ENCODE measurements around the gene LEF1. TPM values are rescaled to one million over a fixed set of nuclear protein-coding genes. Genes with fewer than 3 reads are reported as not detected.

The LEF1 gene
- total RNA-seq: 100 to 1,000 TPM; 205 to 246 TPM

GRCh38 chr4:108168671-108169523, at the start of gene LEF1:
Gene LEF1, minus strand, starts transcription at chr4:108168932. Its CDS starts 1,165 bp downstream, at chr4:108167767.
- POLR2A ChIA-PET: interaction anchor here (0.6 to 2.5 kb wide), 10 partner anchors 10 to 186 kb away, joined by 3 to 20 read pairs (median 6); no protein-coding TSS in a partner anchor

GRCh38 chr4:108216510-108216909, 47.8 kb upstream of the LEF1 start:
- POLR2A ChIA-PET: no interaction called here
- ATAC-seq (no peak), DNase-seq (no peak)
- H3K36me3 Mint-ChIP-seq (ENCODE audit: low read depth): peaks cover 6% of the 10 kb centered on the region
- no peaks in the 10 kb centered on the region for H3K9me3 Mint-ChIP-seq (ENCODE audit: insufficient read depth)
- no peaks in the 10 kb centered on the region for H3K4me1 Mint-ChIP-seq (ENCODE audit: low read depth)
- H3K4me3 Mint-ChIP-seq: no peak overlapping the region
- CTCF ChIA-PET: no interaction called here
- H3K27ac Mint-ChIP-seq: no peak overlapping the region
- no peaks in the 10 kb centered on the region for H3K27me3 Mint-ChIP-seq (ENCODE audit: low read depth)

More at GRCh38 chr4:108168671-108169523, at the start of gene LEF1:
- ATAC-seq: peak; percentile 24
- H3K36me3 Mint-ChIP-seq (ENCODE audit: low read depth): peaks cover 29% of the 10 kb centered on the region
- H3K4me3 Mint-ChIP-seq: peak within 1 kb of the TSS; percentile 99
- peak within 1 kb of the TSS; percentile 96 for H3K27ac Mint-ChIP-seq
- H3K27me3 Mint-ChIP-seq (ENCODE audit: low read depth): peaks cover 21% of the 10 kb centered on the region
- DNase-seq: peak; percentile 81
- CTCF ChIA-PET: interaction anchor here (0.8 to 2.4 kb wide), 13 partner anchors 10 to 404 kb away, joined by 3 to 8 read pairs (median 4); no protein-coding TSS in a partner anchor
- no peaks in the 10 kb centered on the region for H3K9me3 Mint-ChIP-seq (ENCODE audit: insufficient read depth)
- peaks cover 35% of the 10 kb centered on the region for H3K4me1 Mint-ChIP-seq (ENCODE audit: low read depth)

DNA sequence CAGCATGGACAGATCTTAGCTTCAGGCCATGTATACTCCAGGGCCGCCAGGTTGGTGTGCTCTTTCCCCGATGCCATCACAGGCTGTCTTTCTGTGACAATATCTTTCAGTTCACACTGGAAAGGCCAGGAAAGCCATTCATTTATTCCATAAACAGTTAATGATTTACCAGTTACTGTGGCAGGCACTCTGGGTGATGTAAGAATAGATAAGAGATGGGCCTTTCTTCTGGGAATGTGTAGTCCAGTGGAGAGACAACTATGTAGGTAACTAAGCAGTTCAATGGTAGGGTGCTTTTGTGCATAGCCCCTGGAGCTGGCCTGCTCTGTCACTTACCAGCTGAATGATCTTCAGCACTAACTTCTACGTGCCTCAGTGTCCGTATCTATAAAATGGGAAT, 46.3 kb upstream of the LEF1 start:
- Mint-ChIP-seq H3K27ac (no peak overlapping the region), H3K27me3 (ENCODE audit: low read depth) (no peaks in the 10 kb centered on the region), H3K36me3 (ENCODE audit: low read depth) (peaks cover 6% of the 10 kb centered on the region), H3K9me3 (ENCODE audit: insufficient read depth) (no peaks in the 10 kb centered on the region), H3K4me3 (no peak overlapping the region), H3K4me1 (ENCODE audit: low read depth) (no peaks in the 10 kb centered on the region)
- ATAC-seq (no peak), DNase-seq (no peak)
- ChIA-PET POLR2A (no interaction called here), CTCF (no interaction called here)

GRCh38 chr4:108213723-108214122, 45.0 kb upstream of the LEF1 start:
- ChIA-PET CTCF (interaction anchor here (1.1 kb wide), 1 partner anchor 195 kb away, joined by 4 read pairs; no protein-coding TSS in a partner anchor), POLR2A (no interaction called here)
- no peak for ATAC-seq
- Mint-ChIP-seq H3K27me3 (ENCODE audit: low read depth) (no peaks in the 10 kb centered on the region), H3K4me1 (ENCODE audit: low read depth) (no peaks in the 10 kb centered on the region), H3K9me3 (ENCODE audit: insufficient read depth) (no peaks in the 10 kb centered on the region), H3K27ac (peak overlapping the region; percentile 1), H3K36me3 (ENCODE audit: low read depth) (peaks cover 6% of the 10 kb centered on the region), H3K4me3 (no peak overlapping the region)
- no peak for DNase-seq

GRCh38 chr4:108213308-108213707, 44.6 kb upstream of the LEF1 start:
- peaks cover 6% of the 10 kb centered on the region for H3K36me3 Mint-ChIP-seq (ENCODE audit: low read depth)
- no peaks in the 10 kb centered on the region for H3K27me3 Mint-ChIP-seq (ENCODE audit: low read depth)
- CTCF ChIA-PET: interaction anchor here (1.1 kb wide), 1 partner anchor 194 kb away, joined by 4 read pairs; no protein-coding TSS in a partner anchor
- DNase-seq (no peak), ATAC-seq (no peak)
- no peaks in the 10 kb centered on the region for H3K4me1 Mint-ChIP-seq (ENCODE audit: low read depth)
- H3K4me3 Mint-ChIP-seq: no peak overlapping the region
- no peak overlapping the region for H3K27ac Mint-ChIP-seq
- POLR2A ChIA-PET: no interaction called here
- no peaks in the 10 kb centered on the region for H3K9me3 Mint-ChIP-seq (ENCODE audit: insufficient read depth)

- no peaks in the 10 kb centered on the region for H3K27me3 Mint-ChIP-seq (ENCODE audit: low read depth)
- no peak for ATAC-seq
- H3K4me3 Mint-ChIP-seq: no peak overlapping the region
- no peak overlapping the region for H3K27ac Mint-ChIP-seq
- ChIA-PET CTCF (no interaction called here), POLR2A (no interaction called here)
- no peaks in the 10 kb centered on the region for H3K9me3 Mint-ChIP-seq (ENCODE audit: insufficient read depth)
- peaks cover 3% of the 10 kb centered on the region for H3K36me3 Mint-ChIP-seq (ENCODE audit: low read depth)
- DNase-seq: no peak
- no peaks in the 10 kb centered on the region for H3K4me1 Mint-ChIP-seq (ENCODE audit: low read depth)
These were observed 42.5 kb upstream of the LEF1 start for GRCh38 chr4:108210989-108211835.

DNA sequence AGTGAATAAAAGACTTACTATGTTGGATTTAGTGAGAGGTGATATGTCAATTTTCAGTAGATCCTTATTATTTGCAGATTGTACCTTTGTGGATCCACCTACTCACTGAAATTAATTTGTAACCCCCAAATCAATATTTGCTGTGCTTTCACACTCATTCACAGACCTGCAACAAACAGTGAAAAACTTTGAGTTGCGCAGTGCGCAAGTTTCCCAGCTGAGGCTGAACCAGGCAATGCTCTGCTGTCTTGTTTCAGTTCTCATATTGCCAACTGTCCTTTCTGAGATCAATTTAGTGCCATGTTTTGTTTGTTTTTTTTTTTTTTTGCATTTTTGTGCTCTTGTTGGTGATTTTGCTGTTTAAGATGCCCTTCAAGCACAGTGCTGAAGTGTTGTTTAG, 40.8 kb upstream of the LEF1 start:
- no peaks in the 10 kb centered on the region for H3K36me3 Mint-ChIP-seq (ENCODE audit: low read depth)
- ChIA-PET POLR2A (no interaction called here), CTCF (interaction anchor here (0.6 kb wide), 1 partner anchor 323 kb away, joined by 3 read pairs; no protein-coding TSS in a partner anchor)
- no peaks in the 10 kb centered on the region for H3K27me3 Mint-ChIP-seq (ENCODE audit: low read depth)
- H3K4me1 Mint-ChIP-seq (ENCODE audit: low read depth): peaks cover 6% of the 10 kb centered on the region
- H3K27ac Mint-ChIP-seq: no peak overlapping the region
- no peak for DNase-seq
- ATAC-seq: no peak
- H3K9me3 Mint-ChIP-seq (ENCODE audit: insufficient read depth): no peaks in the 10 kb centered on the region
- H3K4me3 Mint-ChIP-seq: no peak overlapping the region

DNA sequence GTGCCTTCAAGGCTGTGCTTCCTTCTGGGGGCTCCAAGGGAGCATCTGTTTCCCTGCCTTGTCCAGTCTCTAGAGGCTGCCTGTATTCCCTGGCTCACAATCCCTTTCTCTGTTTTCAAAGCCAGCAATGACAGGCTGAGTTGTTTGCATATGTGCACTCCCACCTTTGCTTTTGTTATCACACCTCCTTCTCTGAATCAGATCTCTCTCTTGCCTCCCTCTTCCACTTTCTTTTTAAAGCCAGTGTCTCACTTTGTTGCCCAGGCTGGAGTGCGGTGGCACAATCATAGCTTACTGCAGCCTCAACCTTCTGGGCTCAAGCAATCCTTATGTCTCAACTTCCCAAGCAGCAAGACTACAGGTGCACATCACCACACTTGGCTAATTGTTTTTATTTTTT, 37.1 kb upstream of the LEF1 start:
- H3K27ac Mint-ChIP-seq: no peak overlapping the region
- CTCF ChIA-PET: no interaction called here
- ATAC-seq (no peak), DNase-seq (no peak)
- no peaks in the 10 kb centered on the region for H3K9me3 Mint-ChIP-seq (ENCODE audit: insufficient read depth)
- H3K27me3 Mint-ChIP-seq (ENCODE audit: low read depth): no peaks in the 10 kb centered on the region
- peaks cover 16% of the 10 kb centered on the region for H3K4me1 Mint-ChIP-seq (ENCODE audit: low read depth)
- peaks cover 4% of the 10 kb centered on the region for H3K36me3 Mint-ChIP-seq (ENCODE audit: low read depth)
- no peak overlapping the region for H3K4me3 Mint-ChIP-seq
- POLR2A ChIA-PET: no interaction called here

GRCh38 chr4:108204518-108204917, 35.8 kb upstream of the LEF1 start:
- Mint-ChIP-seq H3K36me3 (ENCODE audit: low read depth) (peaks cover 4% of the 10 kb centered on the region), H3K9me3 (ENCODE audit: insufficient read depth) (no peaks in the 10 kb centered on the region), H3K27me3 (ENCODE audit: low read depth) (no peaks in the 10 kb centered on the region), H3K27ac (no peak overlapping the region), H3K4me1 (ENCODE audit: low read depth) (peaks cover 16% of the 10 kb centered on the region), H3K4me3 (no peak overlapping the region)
- DNase-seq (no peak), ATAC-seq (peak; percentile 27)
- CTCF ChIA-PET: no interaction called here
- POLR2A ChIA-PET: no interaction called here

DNA sequence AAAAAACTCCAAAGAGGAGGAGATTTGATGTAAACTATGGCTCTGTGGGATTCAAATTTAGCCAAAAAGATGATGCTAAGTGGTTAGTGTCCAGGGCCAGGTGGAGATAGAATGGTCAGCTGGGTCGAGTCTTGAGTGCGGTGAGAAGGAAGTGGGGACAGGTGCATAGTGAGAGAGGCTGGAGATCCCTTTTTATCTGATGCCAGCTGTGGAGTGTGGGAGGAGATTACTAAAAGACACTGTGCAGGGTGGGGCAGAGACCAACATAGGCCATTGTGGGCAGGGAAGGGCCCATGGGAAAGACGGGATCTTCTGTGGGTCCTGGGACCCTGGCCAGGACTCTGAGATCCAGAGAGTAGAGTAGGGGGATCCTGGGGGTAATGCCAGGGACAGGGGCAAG, 34.6 kb upstream of the LEF1 start:
- no peak overlapping the region for H3K27ac Mint-ChIP-seq
- DNase-seq: no peak
- no peaks in the 10 kb centered on the region for H3K27me3 Mint-ChIP-seq (ENCODE audit: low read depth)
- H3K4me3 Mint-ChIP-seq: no peak overlapping the region
- no peaks in the 10 kb centered on the region for H3K9me3 Mint-ChIP-seq (ENCODE audit: insufficient read depth)
- peaks cover 16% of the 10 kb centered on the region for H3K4me1 Mint-ChIP-seq (ENCODE audit: low read depth)
- POLR2A ChIA-PET: no interaction called here
- CTCF ChIA-PET: no interaction called here
- no peak for ATAC-seq
- H3K36me3 Mint-ChIP-seq (ENCODE audit: low read depth): peaks cover 4% of the 10 kb centered on the region

DNA sequence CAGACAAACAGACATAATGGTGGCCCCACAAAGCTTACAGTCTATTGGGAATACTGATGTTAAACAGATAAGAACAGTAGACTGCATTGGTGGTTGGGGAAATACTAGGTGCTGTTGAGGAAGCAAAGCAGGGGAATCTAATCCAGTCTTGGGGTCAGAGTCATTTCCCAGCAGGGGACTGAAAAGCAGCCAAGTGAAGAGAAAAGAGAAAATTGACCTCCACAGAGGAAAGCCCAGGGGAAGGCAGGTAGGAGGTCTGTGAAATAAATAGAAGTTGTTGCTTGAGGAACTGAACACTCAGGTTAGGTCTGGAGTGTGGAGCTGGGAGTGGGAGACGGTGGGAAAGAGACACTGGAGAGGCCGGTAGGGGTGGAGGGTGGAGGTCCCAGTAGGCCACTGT, 33.0 kb upstream of the LEF1 start:
- ChIA-PET POLR2A (no interaction called here), CTCF (no interaction called here)
- no peak overlapping the region for H3K27ac Mint-ChIP-seq
- H3K9me3 Mint-ChIP-seq (ENCODE audit: insufficient read depth): no peaks in the 10 kb centered on the region
- no peaks in the 10 kb centered on the region for H3K27me3 Mint-ChIP-seq (ENCODE audit: low read depth)
- ATAC-seq: no peak
- H3K4me1 Mint-ChIP-seq (ENCODE audit: low read depth): peaks cover 16% of the 10 kb centered on the region
- DNase-seq: no peak
- no peak overlapping the region for H3K4me3 Mint-ChIP-seq
- peaks cover 4% of the 10 kb centered on the region for H3K36me3 Mint-ChIP-seq (ENCODE audit: low read depth)

GRCh38 chr4:108199881-108200280, 31.1 kb upstream of the LEF1 start:
- H3K9me3 Mint-ChIP-seq (ENCODE audit: insufficient read depth): no peaks in the 10 kb centered on the region
- DNase-seq (no peak), ATAC-seq (no peak)
- H3K27me3 Mint-ChIP-seq (ENCODE audit: low read depth): no peaks in the 10 kb centered on the region
- no peak overlapping the region for H3K4me3 Mint-ChIP-seq
- H3K36me3 Mint-ChIP-seq (ENCODE audit: low read depth): peaks cover 4% of the 10 kb centered on the region
- CTCF ChIA-PET: no interaction called here
- H3K27ac Mint-ChIP-seq: no peak overlapping the region
- H3K4me1 Mint-ChIP-seq (ENCODE audit: low read depth): peaks cover 14% of the 10 kb centered on the region
- POLR2A ChIA-PET: no interaction called here

Data from activated CD8-positive, alpha-beta T cell treated with anti-CD3 and anti-CD28 coated beads, Interleukin-2, amount 10 ng/mL, durations not matched to agents 7 days and 5 days (primary cell).